Pancreas (tissue), 10 donors: ENCODE data around the gene KRT10. TPM values are rescaled to one million over a fixed set of nuclear protein-coding genes. Genes with fewer than 3 reads are reported as not detected.

ENCODE experiments used
- ATAC-seq, 4 donors: fragments of 200-7000 bp; cut with Tn5 transposase; one replicate each; pipeline versions ENCODE4 v1.8.0 to v1.9.1; 2020; ENCODE audit warnings: mild to moderate bottlenecking in 4 of 4, moderate library complexity in 4 of 4
- DNase-seq, 6 donors: peaks; one replicate each; pipeline ENCODE4 v3.0.0-alpha.2; 2020
- FAIRE-seq: peaks from 2 replicates; lab custom pipeline; 2012; peaks lifted over from hg19 to GRCh38; lab: Jason Lieb, UNC
- H3K27ac ChIP-seq, 4 donors: fragments of 200-600 bp; sonication (generic); 1 replicate in 3 of 4; 2 replicates in 1 of 4; pipeline versions ENCODE4 v1.5.0 to v1.8.0; 2020
- H3K27me3 ChIP-seq, 4 donors: fragments of 200-600 bp; one replicate each; pipeline ENCODE4 v1.8.0; 2021
- H3K36me3 ChIP-seq, 3 donors: fragments of 200-600 bp; sonication (generic) in 1 of 3; one replicate each; pipeline versions ENCODE4 v1.5.0 to v1.8.0; 2020 to 2021
- H3K4me1 ChIP-seq, 3 donors: fragments of 200-600 bp; one replicate each; pipeline ENCODE4 v1.8.0; 2021
- H3K4me3 ChIP-seq, 4 donors: fragments of 200-600 bp; sonication (generic) in 2 of 4; one replicate each; pipeline versions ENCODE4 v1.5.0 to v1.8.0; 2020 to 2021
- H3K9me3 ChIP-seq, 4 donors: fragments of 200-600 bp; one replicate each; pipeline ENCODE4 v1.8.0; 2021
- whole genome bisulfite sequencing, 2 donors: extraction: QIAGEN DNeasy Blood & Tissue Kit; methylation state at CpG; one replicate each; pipeline ENCODE4 v1.1.7; 2013; 5-methylcytosine and 5-hydroxymethylcytosine counted together
- intact Hi-C, 3 donors: fragments of 100-400 bp; cut with DNase I; formaldehyde crosslinking; loops; one replicate each; pipeline versions ENCODE4 v1.11.1 to v1.14.2; 2022
- polyA plus RNA-seq, 2 donors: library from polyadenylated mRNA; stranded (reverse); fragments of 200-250 nt; gene quantifications; one replicate each; pipeline ENCODE4 v1.2.3, GENCODE V29; 2013
- total RNA-seq, 6 donors: library from RNA; stranded (reverse); fragmentation: NEBNext Ultra II Directional in 4 of 6; extraction: Animal tissue kit (Norgen Biotek cat#: 25700) in 4 of 6; gene quantifications; one replicate each; pipeline versions ENCODE4 v1.2.1 to v1.2.4, GENCODE V29; 2021 to 2023
- TF ChIP-seq, protein P1 (sequence below), 4 donors: fragments of 200-600 bp; sonication (generic) in 3 of 4; IDR thresholded peaks; one replicate each; pipeline versions ENCODE4 v1.5.0 to v1.8.0; 2021; ENCODE audit warnings: antibody characterized with exemption in 4 of 4
- donor health status: healthy with polysubstance abuse.
- donor health status: DM: no; HTN: no; CAD: no; lungs with moderate emphysema.
- donor health status: DM: no; HTN: no; CAD: no.
- donor health status: control.
- donor health status: control.
- donor health status: Bipolar disorder and iron deficiency.
- donor health status: DM: yes; HTN: yes; CAD: no.
- donor health status: DM: no; HTN: no; CAD: no.
- donor health status: DM: no; HTN: no; CAD: no.
- donor health status: DM: yes; HTN: yes; CAD: no.

KRT10 gene
- 10 to 100 TPM; 13.9 to 25.5 (median 19.6) TPM for total RNA-seq
- 10 to 100 TPM; 29.2 to 31.0 TPM for polyA plus RNA-seq

DNA sequence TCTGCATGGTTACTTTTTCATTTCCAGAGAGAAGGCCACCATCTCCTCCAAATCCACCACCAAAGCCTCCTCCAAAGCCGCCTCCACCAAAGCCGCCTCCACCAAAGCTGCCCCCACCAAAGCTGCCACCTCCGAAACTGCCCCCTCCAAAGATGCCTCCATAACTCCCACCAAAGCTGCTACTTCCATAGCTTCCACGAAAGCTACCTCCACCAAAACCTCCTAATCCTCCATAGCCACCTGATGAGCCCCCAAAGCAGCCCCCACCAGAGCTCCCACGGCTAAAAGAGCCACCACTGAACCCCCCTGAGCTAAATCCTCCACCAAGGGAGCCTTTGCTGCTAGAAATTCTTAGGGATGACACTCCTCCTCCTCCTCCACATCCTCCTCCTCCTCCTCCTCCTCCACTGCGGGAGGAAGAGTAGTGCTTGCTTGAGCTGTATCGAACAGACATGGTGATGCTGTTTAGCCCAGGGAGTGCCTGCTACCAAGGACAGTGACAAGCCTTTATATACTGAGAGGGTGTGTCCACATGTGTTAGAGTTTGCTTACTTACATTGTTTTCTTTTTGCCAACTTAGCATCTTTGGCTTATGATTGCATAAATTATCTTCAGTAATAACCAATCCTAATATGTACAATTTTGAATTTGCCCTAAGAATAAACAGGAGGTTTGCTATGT lies at the start of gene KRT10:
Gene KRT10 (minus strand): TSS at position 483 of the 681 bp plus-strand sequence. CDS start 29 bp downstream, at position 454.
- intact Hi-C loops = no loop called here
- no peaks in the 10 kb centered on the region for H3K36me3 ChIP-seq
- no peaks in the 10 kb centered on the region for H3K27me3 ChIP-seq
- no peak for FAIRE-seq
- no peaks in the 10 kb centered on the region for H3K9me3 ChIP-seq
- H3K4me1 ChIP-seq = peaks cover 0 to 18% (median 8%) of the 10 kb centered on the region in 3 donors
- WGBS, 2 donors = 94 to 95% methylated on average over 7 of the region's 7 CpGs
- no peak within 1 kb of the TSS for H3K4me3 ChIP-seq
- no peak for ATAC-seq
- TF ChIP-seq, protein P1, sequence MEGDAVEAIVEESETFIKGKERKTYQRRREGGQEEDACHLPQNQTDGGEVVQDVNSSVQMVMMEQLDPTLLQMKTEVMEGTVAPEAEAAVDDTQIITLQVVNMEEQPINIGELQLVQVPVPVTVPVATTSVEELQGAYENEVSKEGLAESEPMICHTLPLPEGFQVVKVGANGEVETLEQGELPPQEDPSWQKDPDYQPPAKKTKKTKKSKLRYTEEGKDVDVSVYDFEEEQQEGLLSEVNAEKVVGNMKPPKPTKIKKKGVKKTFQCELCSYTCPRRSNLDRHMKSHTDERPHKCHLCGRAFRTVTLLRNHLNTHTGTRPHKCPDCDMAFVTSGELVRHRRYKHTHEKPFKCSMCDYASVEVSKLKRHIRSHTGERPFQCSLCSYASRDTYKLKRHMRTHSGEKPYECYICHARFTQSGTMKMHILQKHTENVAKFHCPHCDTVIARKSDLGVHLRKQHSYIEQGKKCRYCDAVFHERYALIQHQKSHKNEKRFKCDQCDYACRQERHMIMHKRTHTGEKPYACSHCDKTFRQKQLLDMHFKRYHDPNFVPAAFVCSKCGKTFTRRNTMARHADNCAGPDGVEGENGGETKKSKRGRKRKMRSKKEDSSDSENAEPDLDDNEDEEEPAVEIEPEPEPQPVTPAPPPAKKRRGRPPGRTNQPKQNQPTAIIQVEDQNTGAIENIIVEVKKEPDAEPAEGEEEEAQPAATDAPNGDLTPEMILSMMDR (IDR thresholded peaks at IDR 0.05) = no peak
- H3K27ac ChIP-seq = no peak within 1 kb of the TSS
- no peak for DNase-seq

DNA sequence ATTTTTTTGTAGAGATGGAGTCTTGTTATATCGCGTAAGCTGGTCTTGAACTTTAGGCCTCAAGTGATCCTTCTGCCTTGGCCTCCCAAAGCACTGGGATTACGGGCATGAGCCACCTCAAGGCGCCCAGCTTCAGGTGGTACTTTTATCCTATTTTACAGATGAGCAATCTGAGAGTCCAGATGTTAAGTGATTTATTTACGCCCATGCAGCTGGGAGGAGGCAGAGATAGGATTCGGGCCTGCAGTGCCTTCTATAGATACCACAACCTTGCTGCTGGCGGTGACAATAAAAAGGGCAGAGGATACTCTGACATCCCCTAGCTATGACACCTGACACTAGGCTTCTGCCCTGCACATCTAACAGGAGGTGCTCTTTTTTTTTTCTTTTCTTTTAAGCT lies 48.9 kb upstream of the KRT10 start:
- no peaks in the 10 kb centered on the region for H3K9me3 ChIP-seq
- no peaks in the 10 kb centered on the region for H3K4me1 ChIP-seq
- FAIRE-seq (no peak), ATAC-seq (no peak), DNase-seq (no peak)
- H3K27ac ChIP-seq = no peak overlapping the region
- TF ChIP-seq, protein P1 (IDR thresholded peaks at IDR 0.05) = no peak
- WGBS, 2 donors = 86 to 93% methylated on average over 7 of the region's 7 CpGs
- intact Hi-C loops = no loop called here
- H3K27me3 ChIP-seq = no peaks in the 10 kb centered on the region
- H3K4me3 ChIP-seq = no peak overlapping the region
- no peaks in the 10 kb centered on the region for H3K36me3 ChIP-seq

DNA sequence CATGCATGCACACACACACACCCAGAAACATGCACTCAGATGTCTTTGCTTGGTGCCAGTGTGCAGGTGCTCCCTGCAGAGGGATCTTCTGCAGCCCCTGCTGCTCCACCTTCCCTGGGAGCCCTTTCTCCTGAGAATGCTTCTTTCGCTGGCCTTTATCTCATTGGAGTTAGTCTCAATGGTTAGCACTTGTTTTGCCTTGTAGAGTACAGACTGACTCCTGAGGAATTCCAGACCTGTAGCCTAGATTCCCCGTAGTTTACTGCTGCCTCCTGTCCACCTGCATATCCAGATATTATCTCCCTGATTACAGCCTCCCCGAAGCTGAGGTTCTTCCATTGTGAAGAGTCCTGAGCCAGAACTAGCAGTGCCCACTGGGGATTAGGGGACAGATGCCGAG lies 47.7 kb upstream of the KRT10 start:
- no peak overlapping the region for H3K27ac ChIP-seq
- TF ChIP-seq, protein P1 (IDR thresholded peaks at IDR 0.05) = no peak
- no peak overlapping the region for H3K4me3 ChIP-seq
- no peak for DNase-seq
- H3K4me1 ChIP-seq = no peaks in the 10 kb centered on the region
- no peak for FAIRE-seq
- H3K36me3 ChIP-seq = no peaks in the 10 kb centered on the region
- H3K27me3 ChIP-seq = no peaks in the 10 kb centered on the region
- intact Hi-C loops = no loop called here
- no peaks in the 10 kb centered on the region for H3K9me3 ChIP-seq
- WGBS, 2 donors = 63 to 72% methylated on average over 4 of the region's 4 CpGs
- ATAC-seq = no peak

DNA sequence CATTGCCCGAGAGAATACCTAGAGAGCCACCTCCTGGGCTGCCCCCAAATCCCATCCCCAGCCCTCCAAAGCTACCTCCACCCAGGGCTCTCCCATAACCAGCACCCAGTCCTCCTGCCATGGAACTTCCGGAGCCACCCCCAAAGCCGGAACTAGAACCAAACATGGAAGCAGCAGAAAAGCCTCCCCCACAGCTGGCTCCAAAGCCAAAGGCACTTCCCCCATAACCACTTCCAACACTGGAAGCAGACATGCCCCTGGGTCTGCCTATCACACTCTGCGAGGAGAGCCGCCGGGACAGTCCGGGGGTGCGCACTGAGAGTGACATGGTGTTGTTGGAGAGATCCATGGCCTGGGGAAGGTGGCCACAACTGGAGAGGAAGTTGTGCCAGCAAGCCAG lies 44.4 kb upstream of the KRT10 start, which contains the start of gene KRT12:
Gene KRT12 (minus strand): TSS at position 386 of the 400 bp plus-strand sequence. CDS start 37 bp downstream, at position 349.
- no peak for DNase-seq
- Histone ChIP-seq H3K27me3 (no peaks in the 10 kb centered on the region), H3K4me3 (no peak within 1 kb of the TSS), H3K4me1 (no peaks in the 10 kb centered on the region), H3K36me3 (no peaks in the 10 kb centered on the region), H3K9me3 (no peaks in the 10 kb centered on the region), H3K27ac (no peak within 1 kb of the TSS)
- FAIRE-seq = no peak
- TF ChIP-seq, protein P1 (IDR thresholded peaks at IDR 0.05) = no peak
- 76 to 88% methylated on average over 8 of the region's 8 CpGs for WGBS, 2 donors
- intact Hi-C loops = no loop called here
- no peak for ATAC-seq
